ENCODE measurements around the gene MAB21L1. TPM values are rescaled to one million over a fixed set of nuclear protein-coding genes. Genes with fewer than 3 reads are reported as not detected.
A peak's percentile ranks its signal among the peaks of the same experiment; 100 is the strongest.

The MAB21L1 gene
- total RNA-seq, 4 donors from 2014 or later: 1.1 to 3.3 (median 2.2) TPM

- TF ChIP-seq, protein P1, sequence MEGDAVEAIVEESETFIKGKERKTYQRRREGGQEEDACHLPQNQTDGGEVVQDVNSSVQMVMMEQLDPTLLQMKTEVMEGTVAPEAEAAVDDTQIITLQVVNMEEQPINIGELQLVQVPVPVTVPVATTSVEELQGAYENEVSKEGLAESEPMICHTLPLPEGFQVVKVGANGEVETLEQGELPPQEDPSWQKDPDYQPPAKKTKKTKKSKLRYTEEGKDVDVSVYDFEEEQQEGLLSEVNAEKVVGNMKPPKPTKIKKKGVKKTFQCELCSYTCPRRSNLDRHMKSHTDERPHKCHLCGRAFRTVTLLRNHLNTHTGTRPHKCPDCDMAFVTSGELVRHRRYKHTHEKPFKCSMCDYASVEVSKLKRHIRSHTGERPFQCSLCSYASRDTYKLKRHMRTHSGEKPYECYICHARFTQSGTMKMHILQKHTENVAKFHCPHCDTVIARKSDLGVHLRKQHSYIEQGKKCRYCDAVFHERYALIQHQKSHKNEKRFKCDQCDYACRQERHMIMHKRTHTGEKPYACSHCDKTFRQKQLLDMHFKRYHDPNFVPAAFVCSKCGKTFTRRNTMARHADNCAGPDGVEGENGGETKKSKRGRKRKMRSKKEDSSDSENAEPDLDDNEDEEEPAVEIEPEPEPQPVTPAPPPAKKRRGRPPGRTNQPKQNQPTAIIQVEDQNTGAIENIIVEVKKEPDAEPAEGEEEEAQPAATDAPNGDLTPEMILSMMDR (IDR thresholded peaks at IDR 0.05): no peak
- TF ChIP-seq POLR2A (IDR thresholded peaks at IDR 0.05) (no peak), POLR2AphosphoS5 (IDR thresholded peaks at IDR 0.05) (no peak), EP300 (IDR thresholded peaks at IDR 0.05) (no peak)
- H3K4me3 ChIP-seq: peak overlapping the region; percentile 6 to 54
- no peaks in the 10 kb centered on the region for H3K9me3 ChIP-seq
- ATAC-seq: no peak
- H3K27me3 ChIP-seq: no peaks in the 10 kb centered on the region
- H3K36me3 ChIP-seq: peaks cover 0 to 6% of the 10 kb centered on the region in 2 donors
- H3K27ac ChIP-seq: no peak overlapping the region
- no peaks in the 10 kb centered on the region for H3K4me1 ChIP-seq
Observed at GRCh38 chr13:35473206-35473775, 3.2 kb downstream of the MAB21L1 start.

DNA sequence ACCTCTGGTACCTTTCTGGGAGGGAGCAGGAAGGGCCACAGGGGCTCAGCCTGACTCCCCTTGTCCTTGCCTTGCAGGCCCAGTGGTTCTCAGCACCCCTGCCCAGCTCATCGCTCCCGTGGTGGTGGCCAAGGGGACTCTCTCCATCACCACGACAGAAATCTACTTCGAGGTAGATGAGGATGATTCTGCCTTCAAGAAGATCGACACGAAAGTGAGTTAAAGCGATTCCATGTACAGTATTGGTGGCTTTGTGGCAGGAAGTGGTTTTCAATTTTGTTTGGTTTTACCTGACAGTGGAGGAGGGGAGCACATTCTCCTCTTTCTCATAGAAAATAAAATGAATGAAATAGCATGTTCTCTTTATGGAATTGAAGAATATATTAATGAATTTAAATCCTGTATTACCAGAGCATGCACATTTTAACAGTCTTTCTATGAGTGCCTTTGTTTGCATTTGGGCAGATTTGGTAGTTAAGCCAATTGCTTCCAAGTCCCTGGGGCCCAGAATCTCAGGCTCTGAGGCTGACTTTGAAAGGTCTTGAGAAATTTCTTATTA is 4.1 kb downstream of the MAB21L1 start:
- Histone ChIP-seq H3K27ac (peak overlapping the region in 2 of 4 donors; percentile 20 to 85), H3K27me3 (no peaks in the 10 kb centered on the region), H3K9me3 (no peaks in the 10 kb centered on the region), H3K4me1 (no peaks in the 10 kb centered on the region), H3K36me3 (peaks cover 0 to 6% of the 10 kb centered on the region in 2 donors), H3K4me3 (peak overlapping the region in 1 of 2 donors; percentile 54)
- TF ChIP-seq POLR2A (IDR thresholded peaks at IDR 0.05) (no peak), EP300 (IDR thresholded peaks at IDR 0.05) (no peak), POLR2AphosphoS5 (IDR thresholded peaks at IDR 0.05) (no peak)
- TF ChIP-seq, protein P1 (IDR thresholded peaks at IDR 0.05): no peak
- WGBS, 2 donors (ENCODE audit: low coverage in 1 of 2): 73 to 92% methylated on average over 4 to 7 of the region's 7 CpGs
- ATAC-seq: no peak

DNA sequence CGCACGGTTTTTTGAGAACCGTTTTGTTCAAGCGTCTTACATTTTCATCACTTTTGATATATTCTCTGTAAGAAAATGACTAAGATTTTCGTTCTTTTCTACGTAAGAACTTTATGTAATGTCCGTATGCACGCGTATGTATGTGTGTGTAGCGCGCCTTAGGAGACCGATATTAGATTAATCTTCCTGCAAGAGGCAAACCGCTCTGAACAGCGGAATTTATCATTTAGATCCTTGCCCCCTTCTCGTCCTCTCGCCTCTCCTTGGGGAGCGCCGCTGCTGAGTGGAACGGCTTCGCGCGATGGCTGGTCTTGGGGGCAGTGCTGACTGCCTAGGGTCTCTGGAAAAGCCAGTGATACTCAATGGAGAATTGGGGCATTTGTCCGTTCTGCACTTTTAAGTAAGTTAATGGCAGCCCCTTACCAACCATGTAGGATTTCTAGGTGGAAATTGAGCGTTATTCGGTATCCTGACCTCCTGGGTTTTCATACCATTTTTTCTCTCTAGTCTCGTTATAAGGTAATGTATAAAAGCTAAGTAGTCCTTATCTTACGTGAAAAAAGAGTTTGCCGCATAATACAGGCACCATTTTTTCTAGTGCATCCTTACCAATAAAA is 4.7 kb downstream of the MAB21L1 start:
- Histone ChIP-seq H3K27ac (peak overlapping the region in 2 of 4 donors; percentile 81 to 85), H3K27me3 (no peaks in the 10 kb centered on the region), H3K9me3 (no peaks in the 10 kb centered on the region), H3K4me3 (peak overlapping the region in 1 of 2 donors; percentile 54), H3K4me1 (no peaks in the 10 kb centered on the region), H3K36me3 (peaks cover 0 to 6% of the 10 kb centered on the region in 2 donors)
- ATAC-seq: no peak
- no peak for TF ChIP-seq POLR2AphosphoS5 (IDR thresholded peaks at IDR 0.05)
- TF ChIP-seq POLR2A (IDR thresholded peaks at IDR 0.05): no peak
- TF ChIP-seq EP300 (IDR thresholded peaks at IDR 0.05): no peak
- TF ChIP-seq, protein P1 (IDR thresholded peaks at IDR 0.05): no peak
- 60 to 75% methylated on average over 18 to 27 of the region's 28 CpGs for WGBS, 2 donors (ENCODE audit: low coverage in 1 of 2)

DNA sequence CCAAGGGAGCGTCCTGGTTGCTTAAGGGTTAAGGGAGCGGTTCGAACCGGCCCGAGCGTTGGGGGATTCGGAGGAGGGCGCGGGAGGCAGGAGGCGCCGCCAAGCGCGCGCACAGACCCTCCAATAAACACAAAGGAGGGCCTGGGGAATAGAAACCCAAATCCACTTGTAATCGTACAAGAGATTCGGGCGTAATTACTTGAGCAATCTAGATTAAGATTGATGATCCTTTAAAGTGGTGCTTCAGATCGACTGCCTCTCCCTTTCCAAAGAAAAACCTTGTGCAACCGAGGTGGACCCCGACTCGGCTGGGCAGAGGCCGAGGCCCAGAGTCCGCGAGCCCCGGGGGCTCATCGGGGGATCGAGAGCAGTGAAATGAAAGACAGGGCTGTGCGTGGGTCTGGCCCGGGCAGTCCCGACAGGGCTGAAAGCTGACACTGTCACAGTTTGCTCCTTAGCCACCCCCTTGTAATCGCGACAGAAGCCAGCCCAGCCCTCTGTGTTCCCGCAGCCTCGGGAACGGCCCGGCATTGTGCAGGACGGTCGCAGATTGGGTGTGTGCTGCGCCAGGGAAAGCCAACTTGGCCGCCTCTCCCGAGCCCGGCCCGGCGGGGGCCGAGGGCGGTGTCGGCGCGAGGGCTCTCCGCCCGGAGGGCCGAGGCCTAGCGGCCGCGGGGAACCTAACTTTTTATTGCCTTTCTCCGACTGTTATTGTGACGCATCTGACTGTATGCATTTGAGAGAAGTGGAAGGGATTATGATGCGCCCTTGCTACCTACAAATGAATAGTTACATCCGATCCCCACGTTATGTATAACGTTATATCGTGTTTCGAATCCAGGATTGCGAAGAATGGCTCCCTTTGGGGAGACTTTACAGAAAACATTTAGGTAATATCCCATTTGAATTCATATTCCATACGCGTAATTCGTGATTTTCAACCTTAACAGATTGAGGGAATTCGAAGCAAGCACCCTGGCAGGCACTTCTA is 5.5 kb downstream of the MAB21L1 start:
- H3K27me3 ChIP-seq: no peaks in the 10 kb centered on the region
- peak overlapping the region; percentile 19 to 85 (median 82) for H3K27ac ChIP-seq
- WGBS, 2 donors (ENCODE audit: low coverage in 1 of 2): 16 to 27% methylated on average over 28 to 36 of the region's 68 CpGs
- ATAC-seq: peak; percentile 81
- peaks cover 0 to 6% of the 10 kb centered on the region in 2 donors for H3K36me3 ChIP-seq
- H3K4me1 ChIP-seq: no peaks in the 10 kb centered on the region
- no peak for TF ChIP-seq POLR2AphosphoS5 (IDR thresholded peaks at IDR 0.05)
- TF ChIP-seq EP300 (IDR thresholded peaks at IDR 0.05): no peak
- TF ChIP-seq POLR2A (IDR thresholded peaks at IDR 0.05): no peak
- TF ChIP-seq, protein P1 (IDR thresholded peaks at IDR 0.05): peak in 1 of 4 experiments; percentile 27
- H3K4me3 ChIP-seq: peak overlapping the region; percentile 28 to 54
- H3K9me3 ChIP-seq: no peaks in the 10 kb centered on the region

Data from gastroesophageal sphincter (tissue), 4 donors.